ENCODE data around the gene LMTK3.
"Not testable (repeated sequence)": the region's sequence is repeated elsewhere in the genome, so short reads cannot be mapped to it uniquely, and the experiment has no call there.

The LMTK3 gene

GRCh38 chr19:48495396-48495795 lies 16.2 kb downstream of the LMTK3 start:
- Mint-ChIP-seq H3K9me3 (peaks cover 0 to 3% of the 10 kb centered on the region in 2 donors), H3K4me3 (peak overlapping the region; percentile 31 to 89), H3K36me3 (ENCODE audit: insufficient read depth) (peaks cover 6% of the 10 kb centered on the region), H3K27ac (no peak overlapping the region), H3K27me3 (peaks cover 30 to 36% of the 10 kb centered on the region in 2 donors), H3K4me1 (ENCODE audit: low read depth in 2 of 2) (peaks cover 22 to 32% of the 10 kb centered on the region in 2 donors)
- no peak for DNase-seq
- no peak for ATAC-seq (replicated peaks)

GRCh38 chr19:48493718-48494401 lies 17.8 kb downstream of the LMTK3 start:
- peaks cover 26 to 32% of the 10 kb centered on the region in 2 donors for H3K4me1 Mint-ChIP-seq (ENCODE audit: low read depth in 2 of 2)
- H3K9me3 Mint-ChIP-seq: peaks cover 0 to 3% of the 10 kb centered on the region in 2 donors
- DNase-seq (no peak), ATAC-seq (replicated peaks) (peak; percentile 17)
- peaks cover 7% of the 10 kb centered on the region for H3K36me3 Mint-ChIP-seq (ENCODE audit: insufficient read depth)
- H3K4me3 Mint-ChIP-seq: peak overlapping the region; percentile 82 to 89
- H3K27ac Mint-ChIP-seq: peak overlapping the region in 1 of 2 donors; percentile 60
- peaks cover 29 to 30% of the 10 kb centered on the region in 2 donors for H3K27me3 Mint-ChIP-seq

- Mint-ChIP-seq H3K36me3 (ENCODE audit: insufficient read depth) (peaks cover 7% of the 10 kb centered on the region), H3K27me3 (peaks cover 29 to 30% of the 10 kb centered on the region in 2 donors), H3K27ac (peak overlapping the region; percentile 14 to 31), H3K4me3 (peak overlapping the region; percentile 61 to 69), H3K9me3 (peaks cover 0 to 3% of the 10 kb centered on the region in 2 donors), H3K4me1 (ENCODE audit: low read depth in 2 of 2) (peaks cover 26 to 31% of the 10 kb centered on the region in 2 donors)
- DNase-seq: peak; percentile 74 to 76 (median 75)
- peak; percentile 71 for ATAC-seq (replicated peaks)
These were observed 18.5 kb downstream of the LMTK3 start for GRCh38 chr19:48492925-48493717.

GRCh38 chr19:48491793-48492123 lies 19.9 kb downstream of the LMTK3 start:
- Mint-ChIP-seq H3K27me3 (peaks cover 24 to 30% of the 10 kb centered on the region in 2 donors), H3K36me3 (ENCODE audit: insufficient read depth) (peaks cover 7% of the 10 kb centered on the region), H3K9me3 (peaks cover 0 to 3% of the 10 kb centered on the region in 2 donors), H3K27ac (peak overlapping the region in 1 of 2 donors; percentile 14), H3K4me1 (ENCODE audit: low read depth in 2 of 2) (peaks cover 26 to 29% of the 10 kb centered on the region in 2 donors), H3K4me3 (peak overlapping the region; percentile 61 to 69)
- ATAC-seq (replicated peaks): no peak
- DNase-seq: no peak

GRCh38 chr19:48490981-48491792 lies 20.4 kb downstream of the LMTK3 start:
- DNase-seq: peak; percentile 43 to 45 (median 44)

GRCh38 chr19:48489608-48490216 lies 21.9 kb downstream of the LMTK3 start:
- Mint-ChIP-seq H3K36me3 (ENCODE audit: insufficient read depth) (peaks cover 3% of the 10 kb centered on the region), H3K27ac (no peak overlapping the region), H3K27me3 (peaks cover 15 to 23% of the 10 kb centered on the region in 2 donors), H3K4me1 (ENCODE audit: low read depth in 2 of 2) (peaks cover 25 to 27% of the 10 kb centered on the region in 2 donors), H3K4me3 (peak overlapping the region in 1 of 2 donors; percentile 58), H3K9me3 (peaks cover 0 to 3% of the 10 kb centered on the region in 2 donors)
- peak; percentile 47 for ATAC-seq (replicated peaks)
- peak; percentile 78 to 83 (median 82) for DNase-seq

More at GRCh38 chr19:48490981-48491792, 20.4 kb downstream of the LMTK3 start:
- peaks cover 0 to 3% of the 10 kb centered on the region in 2 donors for H3K9me3 Mint-ChIP-seq
- ATAC-seq (replicated peaks): peak; percentile 26
- peak overlapping the region; percentile 48 to 61 for H3K4me3 Mint-ChIP-seq
- peaks cover 24 to 30% of the 10 kb centered on the region in 2 donors for H3K27me3 Mint-ChIP-seq
- H3K36me3 Mint-ChIP-seq (ENCODE audit: insufficient read depth): peaks cover 7% of the 10 kb centered on the region
- H3K27ac Mint-ChIP-seq: no peak overlapping the region
- H3K4me1 Mint-ChIP-seq (ENCODE audit: low read depth in 2 of 2): peaks cover 26 to 29% of the 10 kb centered on the region in 2 donors

- peaks cover 10 to 15% of the 10 kb centered on the region in 2 donors for H3K27me3 Mint-ChIP-seq
- H3K9me3 Mint-ChIP-seq; H3K4me3 Mint-ChIP-seq; H3K27ac Mint-ChIP-seq; DNase-seq; H3K36me3 Mint-ChIP-seq (ENCODE audit: insufficient read depth); ATAC-seq (replicated peaks): not testable (repeated sequence)
- peaks cover 19 to 21% of the 10 kb centered on the region in 2 donors for H3K4me1 Mint-ChIP-seq (ENCODE audit: low read depth in 2 of 2)
These were observed 23.2 kb downstream of the LMTK3 start for GRCh38 chr19:48488478-48488877.

GRCh38 chr19:48487948-48488347 lies 23.7 kb downstream of the LMTK3 start:
- Mint-ChIP-seq H3K27ac (no peak overlapping the region), H3K4me3 (no peak overlapping the region), H3K36me3 (ENCODE audit: insufficient read depth) (peaks cover 3% of the 10 kb centered on the region), H3K9me3 (peaks cover 0 to 3% of the 10 kb centered on the region in 2 donors), H3K27me3 (peaks cover 10 to 14% of the 10 kb centered on the region in 2 donors), H3K4me1 (ENCODE audit: low read depth in 2 of 2) (peaks cover 18 to 20% of the 10 kb centered on the region in 2 donors)
- DNase-seq: no peak
- no peak for ATAC-seq (replicated peaks)

- no peak overlapping the region for H3K27ac Mint-ChIP-seq
- peaks cover 6 to 10% of the 10 kb centered on the region in 2 donors for H3K27me3 Mint-ChIP-seq
- no peak overlapping the region for H3K4me3 Mint-ChIP-seq
- peaks cover 3% of the 10 kb centered on the region for H3K36me3 Mint-ChIP-seq (ENCODE audit: insufficient read depth)
- DNase-seq (no peak), ATAC-seq (replicated peaks) (no peak)
- peaks cover 14 to 15% of the 10 kb centered on the region in 2 donors for H3K4me1 Mint-ChIP-seq (ENCODE audit: low read depth in 2 of 2)
- peaks cover 0 to 2% of the 10 kb centered on the region in 2 donors for H3K9me3 Mint-ChIP-seq
These were observed 24.1 kb downstream of the LMTK3 start for GRCh38 chr19:48487544-48487943.

- H3K4me3 Mint-ChIP-seq; ATAC-seq (replicated peaks); H3K9me3 Mint-ChIP-seq; H3K27ac Mint-ChIP-seq; H3K36me3 Mint-ChIP-seq (ENCODE audit: insufficient read depth); H3K27me3 Mint-ChIP-seq; H3K4me1 Mint-ChIP-seq (ENCODE audit: low read depth in 2 of 2); DNase-seq: not testable (repeated sequence)
These were observed 24.9 kb downstream of the LMTK3 start for GRCh38 chr19:48486706-48487105.

GRCh38 chr19:48484931-48485612 lies 26.6 kb downstream of the LMTK3 start:
- Mint-ChIP-seq H3K27ac (no peak overlapping the region), H3K4me1 (ENCODE audit: low read depth in 2 of 2) (peaks cover 8 to 15% of the 10 kb centered on the region in 2 donors), H3K4me3 (no peak overlapping the region), H3K9me3 (no peaks in the 10 kb centered on the region), H3K36me3 (ENCODE audit: insufficient read depth) (peaks cover 10% of the 10 kb centered on the region), H3K27me3 (no peaks in the 10 kb centered on the region)
- ATAC-seq (replicated peaks) (no peak), DNase-seq (no peak)

GRCh38 chr19:48484247-48484893 lies 27.3 kb downstream of the LMTK3 start:
- H3K27ac Mint-ChIP-seq: no peak overlapping the region
- DNase-seq: no peak
- H3K9me3 Mint-ChIP-seq: no peaks in the 10 kb centered on the region

More at GRCh38 chr19:48484247-48484893, 27.3 kb downstream of the LMTK3 start:
- peaks cover 11 to 16% of the 10 kb centered on the region in 2 donors for H3K4me1 Mint-ChIP-seq (ENCODE audit: low read depth in 2 of 2)
- no peak for ATAC-seq (replicated peaks)
- no peak overlapping the region for H3K4me3 Mint-ChIP-seq
- H3K27me3 Mint-ChIP-seq: no peaks in the 10 kb centered on the region
- peaks cover 17% of the 10 kb centered on the region for H3K36me3 Mint-ChIP-seq (ENCODE audit: insufficient read depth)

All from effector memory CD8-positive, alpha-beta T cell (primary cell).